ENCODE results near the gene ERFL. TPM values are rescaled to one million over a fixed set of nuclear protein-coding genes. Genes with fewer than 3 reads are reported as not detected.
"Not testable (repeated sequence)": the region's sequence is repeated elsewhere in the genome, so short reads cannot be mapped to it uniquely, and the experiment has no call there.

The ERFL gene
- total and polyA plus RNA-seq, 4 experiments from 2014 or later = 0.11 to 9.2 (median 6.6) TPM; not detected in 1

- H3K27ac ChIP-seq (ENCODE audit: low read depth, low read length); H3K9me3 Mint-ChIP-seq; H3K9me3 ChIP-seq (ENCODE audit: control insufficient read depth in 1 of 2, low read length in 2 of 2); CTCF ChIA-PET (ENCODE audit: partially characterized antibody); H3K4me3 ChIP-seq (ENCODE audit: low read length in 2 of 2); H3K36me3 Mint-ChIP-seq; POLR2A ChIA-PET (ENCODE audit: partially characterized antibody); H3K36me3 ChIP-seq (ENCODE audit: insufficient read depth, low read length); DNase-seq: not testable (repeated sequence)
- peaks cover 45% of the 10 kb centered on the region for H3K4me1 ChIP-seq (ENCODE audit: insufficient read depth, low read length)
- Mint-ChIP-seq H3K27me3 (peaks cover 7 to 14% of the 10 kb centered on the region in 2 donors), H3K27ac (peak overlapping the region in 2 of 7 donors; percentile 10 to 79), H3K4me3 (peak overlapping the region in 6 of 8 donors; percentile 21 to 55 (median 30)), H3K4me1 (peaks cover 23 to 44% (median 26%) of the 10 kb centered on the region in 4 donors)
- intact Hi-C loops (cut with micrococcal nuclease) = loop anchor here (2.0 to 5.0 kb wide), 2 partner anchors 14 to 33 kb away; partner anchors contain the start of gene ERFL
- peaks cover 23% of the 10 kb centered on the region for H3K27me3 ChIP-seq (ENCODE audit: insufficient read depth, low read length)
These were observed 13.8 kb downstream of the ERFL start for GRCh38 chr19:41914424-41914834.

- peaks cover 45% of the 10 kb centered on the region for H3K4me1 ChIP-seq (ENCODE audit: insufficient read depth, low read length)
- intact Hi-C loops (cut with micrococcal nuclease) = loop anchor here (2.0 to 5.0 kb wide), 2 partner anchors 15 to 34 kb away; partner anchors contain the start of gene ERFL
These were observed 14.5 kb downstream of the ERFL start for GRCh38 chr19:41913538-41914423.

GRCh38 chr19:41912899-41913537 is 15.2 kb downstream of the ERFL start:
- ChIA-PET POLR2A (ENCODE audit: partially characterized antibody) (interaction anchor here (1.0 to 19.1 kb wide), 7 partner anchors 9 to 40 kb away, joined by 3 to 349 read pairs (median 16); partner anchors contain the start of gene ARHGEF1), CTCF (ENCODE audit: partially characterized antibody) (no interaction called here)
- H3K4me3 Mint-ChIP-seq = peak overlapping the region in 4 of 8 donors; percentile 9 to 57 (median 32)
- H3K9me3 Mint-ChIP-seq = peaks cover 0 to 2% (median 0%) of the 10 kb centered on the region in 8 donors
- intact Hi-C loops (cut with micrococcal nuclease) = loop anchor here (5.0 kb wide), 1 partner anchor 34 kb away; no protein-coding TSS in a partner anchor
- no peaks in the 10 kb centered on the region for H3K9me3 ChIP-seq (ENCODE audit: control insufficient read depth in 1 of 2, low read length in 2 of 2)
- H3K4me1 Mint-ChIP-seq = peaks cover 25 to 51% (median 26%) of the 10 kb centered on the region in 4 donors
- H3K27ac ChIP-seq (ENCODE audit: low read depth, low read length) = no peak overlapping the region
- peak in 2 of 5 donors; percentile 39 to 43 for DNase-seq
- peaks cover 23% of the 10 kb centered on the region for H3K27me3 ChIP-seq (ENCODE audit: insufficient read depth, low read length)
- H3K27ac Mint-ChIP-seq = peak overlapping the region in 3 of 7 donors; percentile 43 to 75 (median 67)
- H3K36me3 Mint-ChIP-seq = peaks cover 0 to 3% of the 10 kb centered on the region in 2 donors
- peaks cover 7 to 14% of the 10 kb centered on the region in 2 donors for H3K27me3 Mint-ChIP-seq
- peaks cover 45% of the 10 kb centered on the region for H3K4me1 ChIP-seq (ENCODE audit: insufficient read depth, low read length)
- no peak overlapping the region for H3K4me3 ChIP-seq (ENCODE audit: low read length in 2 of 2)
- no peaks in the 10 kb centered on the region for H3K36me3 ChIP-seq (ENCODE audit: insufficient read depth, low read length)

More at GRCh38 chr19:41913538-41914423, 14.5 kb downstream of the ERFL start:
- H3K4me3 Mint-ChIP-seq = peak overlapping the region in 6 of 8 donors; percentile 21 to 59 (median 42)
- peaks cover 23% of the 10 kb centered on the region for H3K27me3 ChIP-seq (ENCODE audit: insufficient read depth, low read length)
- peak in 1 of 5 donors; percentile 32 for DNase-seq
- peaks cover 24 to 50% (median 26%) of the 10 kb centered on the region in 4 donors for H3K4me1 Mint-ChIP-seq
- H3K9me3 ChIP-seq (ENCODE audit: control insufficient read depth in 1 of 2, low read length in 2 of 2) = no peaks in the 10 kb centered on the region
- no peak overlapping the region for H3K4me3 ChIP-seq (ENCODE audit: low read length in 2 of 2)
- ChIA-PET CTCF (ENCODE audit: partially characterized antibody) (no interaction called here), POLR2A (ENCODE audit: partially characterized antibody) (no interaction called here)
- peak overlapping the region in 3 of 7 donors; percentile 43 to 79 (median 50) for H3K27ac Mint-ChIP-seq
- H3K36me3 Mint-ChIP-seq = peaks cover 0 to 3% of the 10 kb centered on the region in 2 donors
- no peaks in the 10 kb centered on the region for H3K36me3 ChIP-seq (ENCODE audit: insufficient read depth, low read length)
- no peak overlapping the region for H3K27ac ChIP-seq (ENCODE audit: low read depth, low read length)
- H3K27me3 Mint-ChIP-seq = peaks cover 7 to 14% of the 10 kb centered on the region in 2 donors
- peaks cover 0 to 2% (median 0%) of the 10 kb centered on the region in 8 donors for H3K9me3 Mint-ChIP-seq

GRCh38 chr19:41911889-41912731 is 16.1 kb downstream of the ERFL start:
- Mint-ChIP-seq H3K27me3 (peaks cover 7 to 14% of the 10 kb centered on the region in 2 donors), H3K27ac (peak overlapping the region in 6 of 7 donors; percentile 14 to 57 (median 47)), H3K4me3 (peak overlapping the region in 7 of 8 donors; percentile 7 to 59 (median 45)), H3K4me1 (peaks cover 26 to 56% (median 28%) of the 10 kb centered on the region in 4 donors), H3K36me3 (peaks cover 3 to 6% of the 10 kb centered on the region in 2 donors), H3K9me3 (peaks cover 0 to 2% (median 0%) of the 10 kb centered on the region in 8 donors)
- intact Hi-C loops (cut with micrococcal nuclease) = loop anchor here (1.0 to 5.0 kb wide), 2 partner anchors 25 to 35 kb away; no protein-coding TSS in a partner anchor
- ChIA-PET CTCF (ENCODE audit: partially characterized antibody) (interaction anchor here (1.2 to 1.3 kb wide), 2 partner anchors 10 to 52 kb away, joined by 3 read pairs; partner anchors contain the start of gene RPS19), POLR2A (ENCODE audit: partially characterized antibody) (interaction anchor here (0.8 to 19.1 kb wide), 15 partner anchors 10 to 52 kb away, joined by 3 to 349 read pairs (median 12); partner anchors contain the start of genes ARHGEF1, CD79A, ERFL and RPS19)
- no peaks in the 10 kb centered on the region for H3K36me3 ChIP-seq (ENCODE audit: insufficient read depth, low read length)
- H3K4me3 ChIP-seq (ENCODE audit: low read length in 2 of 2) = no peak overlapping the region
- no peak overlapping the region for H3K27ac ChIP-seq (ENCODE audit: low read depth, low read length)
- H3K9me3 ChIP-seq (ENCODE audit: control insufficient read depth in 1 of 2, low read length in 2 of 2) = no peaks in the 10 kb centered on the region
- peak in 2 of 5 donors; percentile 39 to 44 for DNase-seq
- H3K4me1 ChIP-seq (ENCODE audit: insufficient read depth, low read length) = peaks cover 45% of the 10 kb centered on the region
- peaks cover 23% of the 10 kb centered on the region for H3K27me3 ChIP-seq (ENCODE audit: insufficient read depth, low read length)

GRCh38 chr19:41910992-41911888 is 17.0 kb downstream of the ERFL start:
- Histone ChIP-seq H3K4me1 (ENCODE audit: insufficient read depth, low read length) (peaks cover 44% of the 10 kb centered on the region), H3K4me3 (ENCODE audit: low read length in 2 of 2) (no peak overlapping the region), H3K36me3 (ENCODE audit: insufficient read depth, low read length) (peaks cover 8% of the 10 kb centered on the region), H3K27me3 (ENCODE audit: insufficient read depth, low read length) (peaks cover 22% of the 10 kb centered on the region), H3K9me3 (ENCODE audit: control insufficient read depth in 1 of 2, low read length in 2 of 2) (no peaks in the 10 kb centered on the region), H3K27ac (ENCODE audit: low read depth, low read length) (no peak overlapping the region)
- peaks cover 26 to 61% (median 30%) of the 10 kb centered on the region in 4 donors for H3K4me1 Mint-ChIP-seq
- H3K4me3 Mint-ChIP-seq = peak overlapping the region in 7 of 8 donors; percentile 7 to 59 (median 48)
- peaks cover 7 to 11% of the 10 kb centered on the region in 2 donors for H3K36me3 Mint-ChIP-seq
- ChIA-PET POLR2A (ENCODE audit: partially characterized antibody) (interaction anchor here (0.7 to 19.1 kb wide), 15 partner anchors 8 to 52 kb away, joined by 3 to 349 read pairs (median 12); partner anchors contain the start of genes ARHGEF1, CD79A, ERFL and RPS19), CTCF (ENCODE audit: partially characterized antibody) (interaction anchor here (1.2 to 1.5 kb wide), 3 partner anchors 11 to 51 kb away, joined by 3 to 4 read pairs (median 3); partner anchors contain the start of gene RPS19)
- peaks cover 0 to 2% (median 0%) of the 10 kb centered on the region in 8 donors for H3K9me3 Mint-ChIP-seq
- peaks cover 7 to 14% of the 10 kb centered on the region in 2 donors for H3K27me3 Mint-ChIP-seq
- peak overlapping the region in 5 of 7 donors; percentile 53 to 78 (median 61) for H3K27ac Mint-ChIP-seq
- peak in 2 of 5 donors; percentile 34 to 50 for DNase-seq
- intact Hi-C loops (cut with micrococcal nuclease) = loop anchor here (1.0 to 5.0 kb wide), 2 partner anchors 24 to 36 kb away; no protein-coding TSS in a partner anchor

Data from CD4-positive, alpha-beta memory T cell (primary cell).